Spinal cord (tissue), 10 donors: ENCODE measurements around the gene GPR156. TPM values are rescaled to one million over a fixed set of nuclear protein-coding genes. Genes with fewer than 3 reads are reported as not detected.
A peak's percentile ranks its signal among the peaks of the same experiment; 100 is the strongest.

Experiments
- DNase-seq, 6 donors: peaks; one replicate each; pipeline versions ENCODE4 v3.0.0 to v3.0.0-alpha.2; 2013 to 2015; ENCODE audit warnings: low spot score in 6 of 6, low read depth in 4 of 6
- H3K27ac ChIP-seq: one replicate; pipeline ENCODE4 v1.5.1; 2013; ENCODE audit warnings: low read depth, low read length, control low read depth
- H3K27me3 ChIP-seq: one replicate; pipeline ENCODE4 v1.6.1; 2013; ENCODE audit warnings: low read length; ENCODE audit not compliant: control insufficient read depth, insufficient read depth
- H3K36me3 ChIP-seq: one replicate; pipeline ENCODE4 v1.6.1; 2013; ENCODE audit warnings: low read length; ENCODE audit not compliant: control insufficient read depth, insufficient read depth
- H3K4me1 ChIP-seq: one replicate; pipeline ENCODE4 v1.6.1; 2013; ENCODE audit warnings: low read length; ENCODE audit not compliant: control insufficient read depth, insufficient read depth
- H3K4me3 ChIP-seq: one replicate; pipeline ENCODE4 v1.5.1; 2013; ENCODE audit warnings: low read depth, low read length, control low read depth
- H3K9me3 ChIP-seq: one replicate; pipeline ENCODE4 v1.6.1; 2013; ENCODE audit warnings: low read length; ENCODE audit not compliant: control insufficient read depth, insufficient read depth
- WGBS: methylation state at CpG from one replicate; pipeline ENCODE4 v1.1.5; 2013; ENCODE audit warnings: missing lambda C conversion rate; ENCODE audit not compliant: insufficient coverage; 5-methylcytosine and 5-hydroxymethylcytosine counted together
- polyA plus RNA-seq, 2 donors: library from polyadenylated mRNA; unstranded; fragments of 120-200 nt; gene quantifications; one replicate each; pipeline ENCODE4 v1.2.1, GENCODE V29; 2013; ENCODE audit not compliant: insufficient read length in 2 of 2
- total RNA-seq, 2 donors: library from RNA; depleted of rRNA in 1 of 2; stranded (reverse); fragments of 120-200 nt in 1 of 2; fragments of >200 nt in 1 of 2; gene quantifications; one replicate each; pipeline versions ENCODE4 v1.2.3 to v1.2.4, GENCODE V29; 2013 to 2014
- donor health status: healthy.

GPR156 gene
- total and polyA plus RNA-seq, 4 donors: 1.7 to 2.1 (median 2.1) TPM

DNA sequence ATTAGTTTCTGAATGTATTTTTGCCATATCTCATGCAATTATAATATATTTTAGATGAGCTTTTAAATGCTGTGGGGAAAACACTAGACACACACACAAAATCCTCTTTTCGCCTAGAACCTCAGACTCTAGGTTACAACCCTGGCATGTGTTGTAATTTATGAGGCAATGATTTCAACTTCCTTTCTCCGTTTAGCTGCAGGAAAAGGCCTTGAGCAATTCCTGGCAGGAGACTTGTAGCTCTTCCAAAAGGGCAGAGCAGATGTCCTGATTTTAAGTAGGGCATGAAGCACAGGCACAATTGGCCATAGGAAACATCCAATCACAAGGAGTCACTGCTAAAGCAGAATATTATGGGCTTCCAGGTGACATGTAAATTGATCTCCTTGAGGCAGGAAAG, 82.0 kb downstream of the GPR156 start:
- Histone ChIP-seq H3K27ac (no peak overlapping the region), H3K9me3 (no peaks in the 10 kb centered on the region), H3K4me1 (peaks cover 7% of the 10 kb centered on the region), H3K36me3 (no peaks in the 10 kb centered on the region), H3K4me3 (no peak overlapping the region), H3K27me3 (no peaks in the 10 kb centered on the region)
- WGBS: 13% methylated on average over 1 of the region's 2 CpGs
- peak in 4 of 6 donors; percentile 13 to 71 (median 52) for DNase-seq

DNA sequence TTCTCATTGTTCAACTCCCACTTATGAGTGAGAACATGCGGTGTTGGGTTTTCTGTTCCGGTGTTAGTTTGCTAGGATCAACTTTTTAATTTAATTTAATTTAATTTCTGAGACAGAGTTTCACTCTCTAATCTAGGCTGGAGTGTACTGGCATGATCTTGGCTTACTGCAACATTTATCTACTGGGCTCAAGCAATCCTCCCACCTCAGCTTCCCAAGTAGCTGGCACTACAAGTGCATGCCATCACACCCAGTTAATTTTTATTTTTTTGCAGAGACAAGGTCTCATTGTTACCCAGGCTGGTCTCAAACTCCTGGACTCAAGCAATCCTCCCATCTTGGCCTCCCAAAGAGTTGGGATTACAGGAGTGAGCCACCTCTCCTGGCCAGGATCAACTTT, 82.7 kb downstream of the GPR156 start:
- no peak overlapping the region for H3K27ac ChIP-seq
- no peaks in the 10 kb centered on the region for H3K27me3 ChIP-seq
- H3K4me3 ChIP-seq: no peak overlapping the region
- WGBS: no CpG with 5 or more reads among the region's 2 CpGs
- no peaks in the 10 kb centered on the region for H3K36me3 ChIP-seq
- H3K4me1 ChIP-seq: peaks cover 7% of the 10 kb centered on the region
- no peak for DNase-seq
- no peaks in the 10 kb centered on the region for H3K9me3 ChIP-seq

GRCh38 chr3:120200493-120201235, 84.4 kb downstream of the GPR156 start:
- H3K27me3 ChIP-seq: no peaks in the 10 kb centered on the region
- no peaks in the 10 kb centered on the region for H3K9me3 ChIP-seq
- H3K36me3 ChIP-seq: no peaks in the 10 kb centered on the region
- H3K4me1 ChIP-seq: peaks cover 7% of the 10 kb centered on the region
- WGBS: 57% methylated on average over 6 of the region's 6 CpGs
- H3K27ac ChIP-seq: no peak overlapping the region
- H3K4me3 ChIP-seq: no peak overlapping the region
- peak in 1 of 6 donors; percentile 32 for DNase-seq

GRCh38 chr3:120198305-120198878, 86.6 kb downstream of the GPR156 start:
- Histone ChIP-seq H3K9me3 (no peaks in the 10 kb centered on the region), H3K4me1 (peaks cover 5% of the 10 kb centered on the region), H3K27me3 (no peaks in the 10 kb centered on the region), H3K4me3 (no peak overlapping the region), H3K36me3 (no peaks in the 10 kb centered on the region), H3K27ac (no peak overlapping the region)
- peak in 2 of 6 donors; percentile 24 to 43 for DNase-seq
- 58% methylated on average over 3 of the region's 3 CpGs for WGBS

DNA sequence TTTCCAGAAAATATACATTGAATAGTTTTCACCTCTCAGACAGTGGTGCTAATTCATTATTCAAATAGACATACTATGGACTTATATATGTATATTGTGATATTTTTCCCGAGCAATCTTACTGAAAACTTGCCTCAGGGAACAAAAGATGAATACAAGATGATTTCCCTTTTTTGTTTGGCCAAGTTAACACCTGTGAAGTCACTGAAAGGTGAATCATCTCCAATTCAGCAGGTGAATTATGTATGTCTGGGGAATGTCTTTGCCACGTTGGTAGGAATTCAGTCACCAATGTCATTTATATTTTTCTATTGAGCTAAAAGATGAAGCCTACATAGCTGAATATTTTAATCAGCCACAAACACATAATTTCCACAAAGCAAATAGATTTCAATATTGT, 88.2 kb downstream of the GPR156 start:
- Histone ChIP-seq H3K4me1 (peaks cover 4% of the 10 kb centered on the region), H3K27ac (no peak overlapping the region), H3K27me3 (no peaks in the 10 kb centered on the region), H3K4me3 (no peak overlapping the region), H3K36me3 (no peaks in the 10 kb centered on the region), H3K9me3 (no peaks in the 10 kb centered on the region)
- WGBS: no CpG with 5 or more reads among the region's 2 CpGs
- DNase-seq: no peak

DNA sequence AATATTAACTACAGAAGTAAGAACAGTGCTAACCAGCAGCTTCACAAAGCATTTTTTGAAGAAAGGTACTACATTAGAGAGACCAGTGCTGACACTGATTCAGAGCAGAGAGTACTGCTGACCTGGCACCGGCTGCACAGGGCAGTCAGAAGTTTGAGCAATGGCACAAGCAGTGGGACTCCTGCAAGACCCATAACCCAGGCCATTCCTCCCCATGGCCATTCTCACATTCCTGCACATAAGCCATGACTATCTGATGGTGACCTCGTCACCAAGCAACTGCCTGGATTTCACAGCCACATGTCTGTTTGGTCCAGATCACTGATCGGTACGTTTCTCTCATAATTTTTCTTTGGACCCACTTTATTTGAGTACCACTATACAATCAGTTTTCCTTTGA, 88.7 kb downstream of the GPR156 start:
- Histone ChIP-seq H3K27me3 (no peaks in the 10 kb centered on the region), H3K9me3 (no peaks in the 10 kb centered on the region), H3K4me1 (peaks cover 4% of the 10 kb centered on the region), H3K27ac (no peak overlapping the region), H3K4me3 (no peak overlapping the region), H3K36me3 (no peaks in the 10 kb centered on the region)
- no peak for DNase-seq
- 72% methylated on average over 2 of the region's 4 CpGs for WGBS

DNA sequence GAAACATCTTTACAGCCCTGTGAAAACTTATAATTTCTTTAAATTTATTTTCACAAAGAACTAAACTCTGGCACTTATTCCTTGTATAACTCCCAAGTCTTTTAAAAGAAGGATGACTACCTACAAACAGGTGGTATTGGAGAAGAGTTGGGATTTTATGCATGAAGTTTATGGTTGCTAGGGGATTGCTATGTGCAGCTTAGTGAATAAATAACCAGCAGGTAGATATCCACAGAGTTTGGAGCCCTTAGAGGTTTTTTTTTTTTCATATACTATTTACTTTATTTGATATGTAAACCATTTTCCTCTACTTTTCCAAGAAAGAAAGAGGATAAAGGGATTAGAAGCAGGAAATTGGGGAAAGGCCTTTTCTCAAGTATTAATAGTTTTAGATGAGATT, 91.5 kb downstream of the GPR156 start:
- no peaks in the 10 kb centered on the region for H3K9me3 ChIP-seq
- H3K27ac ChIP-seq: no peak overlapping the region
- no peak overlapping the region for H3K4me3 ChIP-seq
- H3K4me1 ChIP-seq: no peaks in the 10 kb centered on the region
- no peaks in the 10 kb centered on the region for H3K36me3 ChIP-seq
- H3K27me3 ChIP-seq: no peaks in the 10 kb centered on the region
- no peak for DNase-seq

GRCh38 chr3:120192579-120192978, 92.4 kb downstream of the GPR156 start:
- Histone ChIP-seq H3K36me3 (no peaks in the 10 kb centered on the region), H3K27ac (no peak overlapping the region)

GRCh38 chr3:120192159-120192558, 92.9 kb downstream of the GPR156 start:
- no peaks in the 10 kb centered on the region for H3K36me3 ChIP-seq
- H3K4me3 ChIP-seq: no peak overlapping the region
- no peaks in the 10 kb centered on the region for H3K27me3 ChIP-seq
- H3K27ac ChIP-seq: no peak overlapping the region
- H3K9me3 ChIP-seq: no peaks in the 10 kb centered on the region
- H3K4me1 ChIP-seq: no peaks in the 10 kb centered on the region
- no CpG with 5 or more reads among the region's 1 CpG for WGBS
- no peak for DNase-seq

More at GRCh38 chr3:120192579-120192978, 92.4 kb downstream of the GPR156 start:
- no peaks in the 10 kb centered on the region for H3K27me3 ChIP-seq
- DNase-seq: no peak
- WGBS: 97% methylated on average over 2 of the region's 3 CpGs
- H3K4me1 ChIP-seq: no peaks in the 10 kb centered on the region
- no peaks in the 10 kb centered on the region for H3K9me3 ChIP-seq
- no peak overlapping the region for H3K4me3 ChIP-seq
